Neural cell (in vitro differentiated cells): ENCODE results near the gene SNX33.

ENCODE experiments used
- EZH2 ChIP-seq: fragments of 200-600, 300-800 bp; shearing (Covaris generic), sonication (generic); IDR thresholded peaks from 2 replicates; pipeline ENCODE4 v1.6.1; 2014; ENCODE audit warnings: antibody characterized with exemption, low read length, borderline replicate concordance, mild to moderate bottlenecking; ENCODE audit not compliant: insufficient read depth, poor library complexity, severe bottlenecking
- POLR2AphosphoS5 ChIP-seq: IDR thresholded peaks from 2 replicates; pipeline ENCODE4 v1.6.1; 2012

- TF ChIP-seq EZH2 (no peak), POLR2AphosphoS5 (no peak)
Observed at GRCh38 chr15:75641603-75642002, 6.1 kb upstream of the SNX33 start.
